Endometrial microvascular endothelial cells (primary cell): ENCODE results near the gene ZNF710. TPM values are rescaled to one million over a fixed set of nuclear protein-coding genes. Genes with fewer than 3 reads are reported as not detected.
"Not testable (repeated sequence)": the region's sequence is repeated elsewhere in the genome, so short reads cannot be mapped to it uniquely, and the experiment has no call there.

Experiments
- in situ Hi-C: cut with HindIII; loops from 2 replicates; pipeline ENCODE4 v1.10.0; 2017; ENCODE audit warnings: low sequenced_read_pairs, low pct_unique_long_range_greater_than_20kb; ENCODE audit errors: inconsistent ontology term
- total RNA-seq: library from RNA; depleted of rRNA; stranded (reverse); fragments of >200 nt; gene quantifications from one replicate; pipeline ENCODE4 v1.2.3, GENCODE V29; 2015; ENCODE audit errors: inconsistent ontology term

Gene ZNF710
- total RNA-seq, 1 donor from 2014 or later: 15.2 TPM

DNA sequence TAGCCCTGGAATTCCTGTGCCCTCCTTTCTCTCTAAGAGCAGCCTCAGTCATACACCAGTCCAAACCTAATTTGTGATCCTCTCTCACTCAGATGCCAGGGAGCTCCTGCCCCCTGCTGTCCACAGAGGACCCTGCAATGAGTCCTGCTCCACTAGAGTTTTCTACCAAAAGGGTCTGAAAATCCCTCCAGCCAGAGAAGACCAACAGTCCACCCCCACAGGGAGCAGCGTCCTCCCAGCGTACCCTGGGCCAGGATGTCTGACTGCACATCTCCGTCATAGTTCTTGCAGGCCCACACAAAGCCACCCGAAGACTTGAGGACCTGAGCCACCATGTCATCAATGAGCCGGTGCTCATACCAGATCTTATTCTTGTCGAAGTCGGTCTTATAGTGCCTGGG, 85.7 kb downstream of the ZNF710 start:
- in situ Hi-C loops: no loop called here

DNA sequence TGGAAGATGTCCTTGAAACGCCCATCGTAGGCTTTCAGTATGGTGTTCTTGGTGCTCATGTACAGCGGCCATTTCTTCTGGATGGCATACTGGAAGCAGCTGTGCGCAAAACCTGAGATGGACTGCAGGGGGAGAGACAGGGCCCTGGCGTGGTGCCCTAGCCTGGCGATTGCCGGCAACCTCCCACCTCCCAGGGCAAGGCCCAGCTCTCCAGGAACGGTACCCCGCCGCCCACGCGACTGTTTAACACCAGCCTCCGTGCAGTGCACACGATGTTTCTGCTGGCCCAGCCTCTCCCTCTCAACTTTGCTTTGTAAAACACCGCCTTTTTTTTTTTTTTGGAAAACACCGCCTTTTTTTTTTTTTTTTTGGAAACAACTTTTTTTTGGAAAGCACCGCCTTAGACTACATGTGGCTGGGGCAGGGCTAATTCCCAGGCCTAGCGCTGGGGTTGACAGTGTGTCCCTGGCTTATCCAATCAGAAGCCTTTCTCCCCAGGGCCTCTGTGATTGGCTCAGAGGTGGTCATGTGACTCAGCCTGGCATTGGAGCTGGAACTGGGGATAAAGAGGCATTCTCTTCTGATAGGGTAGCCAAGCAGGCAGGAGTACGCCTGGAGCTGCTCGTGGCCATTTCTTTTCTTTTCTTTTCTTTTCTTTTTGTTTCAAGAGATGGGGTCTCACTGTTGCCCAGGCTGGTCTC, 86.5 kb downstream of the ZNF710 start:
- in situ Hi-C loops: no loop called here

DNA sequence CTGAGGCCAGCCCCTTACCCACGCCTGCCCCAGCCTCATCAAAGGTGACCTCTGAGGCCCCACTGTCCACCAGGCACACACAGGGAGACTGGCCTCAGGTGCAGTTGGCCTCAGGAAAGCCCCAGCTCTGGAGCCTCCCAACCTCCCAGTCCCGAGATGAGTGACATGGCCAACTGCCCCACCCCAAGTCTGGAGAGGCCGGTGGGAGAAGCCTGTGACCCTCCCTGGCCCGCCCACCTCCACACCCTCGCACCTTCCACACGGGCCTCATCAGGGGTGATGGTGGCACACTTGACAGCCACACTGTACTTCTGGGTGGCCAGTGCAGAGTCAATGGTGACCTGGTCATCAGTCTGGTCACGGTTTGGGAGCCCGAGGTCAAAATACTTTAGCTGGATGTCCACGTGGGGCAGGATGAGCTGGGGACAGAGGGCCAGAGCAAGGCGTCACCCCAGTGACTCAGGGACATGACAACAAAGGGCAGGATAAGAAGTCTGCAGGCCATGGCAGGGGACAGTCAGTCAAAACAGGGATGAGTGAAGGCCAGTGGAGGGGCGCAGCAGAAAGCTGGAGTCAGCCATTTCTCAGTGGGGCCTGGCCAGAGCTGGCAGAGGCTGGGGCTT, 89.2 kb downstream of the ZNF710 start:
- in situ Hi-C loops: no loop called here

DNA sequence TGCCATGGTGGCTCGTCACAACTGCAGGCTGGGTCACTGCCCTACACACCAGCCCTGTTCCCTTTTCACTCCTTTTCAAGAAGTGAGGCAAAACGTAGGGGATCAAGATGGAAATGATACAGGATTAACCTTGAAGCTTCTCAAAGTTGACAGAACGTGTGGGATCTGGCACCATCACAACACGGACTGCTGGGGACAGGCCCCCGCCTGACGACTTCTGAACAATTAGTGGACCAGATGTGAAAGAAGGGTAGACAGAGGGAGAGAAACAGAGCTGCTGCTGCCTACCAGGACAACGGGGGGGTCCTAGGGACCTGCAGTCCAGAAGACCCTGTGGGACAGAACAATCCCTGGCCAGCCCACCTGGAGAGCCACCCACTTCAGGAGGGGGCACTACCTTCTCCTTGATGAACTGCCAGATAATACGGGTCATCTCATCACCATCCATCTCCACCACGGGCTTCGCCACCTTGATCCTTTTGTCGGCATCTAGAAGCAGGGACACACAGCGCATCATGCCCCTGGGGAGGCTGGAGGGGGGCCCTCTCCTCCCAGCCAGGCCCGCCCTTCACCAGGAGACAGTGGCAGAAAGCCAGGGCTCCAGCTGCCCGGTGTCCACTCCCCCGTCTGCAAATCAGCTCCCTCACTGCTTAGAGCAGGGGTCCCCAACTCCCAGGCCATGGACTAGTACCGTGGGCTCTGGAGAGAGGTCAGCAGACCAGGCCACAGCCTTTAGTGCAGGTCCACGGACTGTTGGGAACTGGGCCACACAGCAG, 90.2 kb downstream of the ZNF710 start:
- in situ Hi-C loops: no loop called here

DNA sequence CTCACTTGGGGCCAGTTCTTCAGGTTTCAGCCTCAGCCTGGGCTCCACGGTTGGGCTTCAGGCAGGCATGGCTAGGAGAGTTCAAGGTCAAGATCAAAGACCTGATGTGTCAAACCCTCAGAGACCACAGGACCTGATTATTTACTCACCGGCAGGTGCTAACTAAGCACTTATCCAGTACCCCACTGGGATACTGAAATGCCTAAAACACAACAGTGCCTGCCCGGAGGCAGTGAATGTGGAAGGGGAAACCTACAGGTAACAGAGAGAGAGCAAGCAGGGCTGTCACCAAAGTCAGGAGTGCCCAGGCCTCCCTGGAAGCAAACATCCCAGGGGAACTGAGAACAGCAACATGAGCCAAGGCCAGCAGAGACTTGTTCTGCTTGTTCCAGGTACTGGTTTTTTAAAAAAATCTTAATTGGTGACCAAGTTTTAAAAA, 94.4 kb downstream of the ZNF710 start:
- in situ Hi-C loops: no loop called here

DNA sequence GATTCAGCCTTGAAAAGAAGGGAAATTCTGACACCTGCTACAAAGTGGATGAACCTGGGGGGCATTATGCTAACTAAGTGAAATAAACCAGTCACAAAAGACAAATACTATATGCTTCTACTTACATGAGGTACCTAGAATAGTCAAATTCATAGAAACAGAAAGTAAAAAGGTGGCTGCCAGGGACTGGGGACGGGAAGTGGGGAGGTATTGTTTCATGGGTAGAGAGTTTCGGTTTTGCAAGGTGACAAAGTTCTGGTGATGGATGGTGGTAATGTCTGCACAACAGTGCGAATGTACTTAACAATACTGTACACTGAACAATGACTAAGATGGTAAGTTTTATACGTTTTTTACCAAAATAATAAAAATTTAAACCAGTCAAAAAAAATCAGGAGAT, 96.4 kb downstream of the ZNF710 start:
- in situ Hi-C loops: no loop called here

DNA sequence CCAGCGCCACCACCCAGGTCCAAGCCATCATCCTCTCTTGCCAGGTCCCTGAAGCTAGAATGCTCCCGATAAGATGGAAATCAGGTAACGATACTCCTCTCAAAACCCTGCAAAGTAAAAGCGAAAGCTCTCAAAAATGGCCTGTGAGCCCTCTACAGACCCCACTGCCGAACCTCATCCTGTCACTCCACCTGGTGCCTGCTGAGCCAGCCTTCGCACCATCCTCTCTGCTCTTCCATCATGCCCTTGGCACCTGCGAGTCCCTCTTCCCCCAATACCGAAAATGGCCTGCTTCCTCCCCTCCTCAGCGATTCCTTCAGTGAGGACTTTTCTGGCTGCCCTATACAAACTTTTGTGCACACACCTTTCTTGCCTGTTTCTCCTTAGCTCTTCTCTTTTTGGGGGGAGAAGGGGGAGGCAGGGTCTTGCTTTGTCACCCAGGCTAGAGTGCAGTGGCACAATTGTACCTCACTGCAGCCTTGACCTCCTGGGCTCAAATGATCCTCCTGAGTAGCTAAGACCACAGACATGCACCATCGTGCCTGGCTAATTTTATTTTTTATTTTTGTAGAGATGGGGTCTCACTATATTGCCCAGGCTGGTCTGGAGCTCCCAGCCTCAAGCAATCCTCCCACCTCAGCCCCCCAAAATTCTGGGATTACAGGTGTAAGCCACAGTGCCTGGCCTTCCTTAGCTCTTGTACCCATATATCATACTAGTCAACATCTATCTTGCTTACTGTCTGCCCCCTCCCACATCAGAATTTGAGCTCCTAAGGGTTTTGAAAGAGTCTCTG, 98.1 kb downstream of the ZNF710 start:
- in situ Hi-C loops: no loop called here

DNA sequence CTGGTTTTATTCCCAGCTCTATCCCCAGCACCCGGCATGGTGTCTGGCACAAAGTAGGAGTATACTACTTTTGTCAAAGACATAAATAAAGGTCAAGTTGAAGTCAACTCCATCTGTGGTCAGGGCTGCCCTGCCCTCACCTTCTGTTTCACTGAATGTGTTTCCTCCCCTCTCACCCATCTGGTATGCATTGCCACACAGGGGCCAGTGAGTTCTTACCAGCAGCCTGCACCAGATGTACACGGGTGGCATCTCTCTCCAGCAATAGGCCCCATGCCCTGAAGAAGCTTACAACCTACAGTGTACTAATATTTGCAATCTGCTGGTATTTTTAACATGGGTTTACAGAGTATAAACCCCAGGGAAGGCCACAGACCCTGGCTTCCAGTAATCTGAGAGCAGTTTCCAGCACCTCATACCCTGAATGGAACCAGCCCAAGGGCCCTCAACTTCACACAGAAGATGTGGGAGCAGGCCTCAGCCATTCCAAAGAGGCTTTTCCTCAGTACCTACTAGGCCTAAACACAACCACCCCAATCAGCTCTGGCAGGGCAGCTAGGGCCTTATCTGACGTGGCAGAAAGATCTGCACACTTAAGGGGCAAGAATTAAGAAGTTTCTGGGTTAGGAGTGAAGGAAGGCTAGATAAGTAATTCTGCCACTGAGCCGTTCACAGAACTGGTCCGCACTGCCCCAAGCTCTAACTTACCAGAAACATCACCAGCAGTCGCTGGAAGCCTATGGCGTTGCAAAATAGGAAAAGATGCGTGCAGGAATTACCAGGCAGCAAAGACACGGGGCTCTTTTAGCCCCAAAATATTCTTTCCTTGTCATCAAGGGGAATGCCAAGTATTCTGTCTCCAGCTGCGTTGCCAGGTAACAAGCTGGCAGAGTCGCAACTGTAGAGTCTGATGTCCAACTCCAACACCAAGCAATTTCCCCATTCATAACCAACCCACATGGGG, 99.0 kb downstream of the ZNF710 start:
- in situ Hi-C loops: no loop called here

DNA sequence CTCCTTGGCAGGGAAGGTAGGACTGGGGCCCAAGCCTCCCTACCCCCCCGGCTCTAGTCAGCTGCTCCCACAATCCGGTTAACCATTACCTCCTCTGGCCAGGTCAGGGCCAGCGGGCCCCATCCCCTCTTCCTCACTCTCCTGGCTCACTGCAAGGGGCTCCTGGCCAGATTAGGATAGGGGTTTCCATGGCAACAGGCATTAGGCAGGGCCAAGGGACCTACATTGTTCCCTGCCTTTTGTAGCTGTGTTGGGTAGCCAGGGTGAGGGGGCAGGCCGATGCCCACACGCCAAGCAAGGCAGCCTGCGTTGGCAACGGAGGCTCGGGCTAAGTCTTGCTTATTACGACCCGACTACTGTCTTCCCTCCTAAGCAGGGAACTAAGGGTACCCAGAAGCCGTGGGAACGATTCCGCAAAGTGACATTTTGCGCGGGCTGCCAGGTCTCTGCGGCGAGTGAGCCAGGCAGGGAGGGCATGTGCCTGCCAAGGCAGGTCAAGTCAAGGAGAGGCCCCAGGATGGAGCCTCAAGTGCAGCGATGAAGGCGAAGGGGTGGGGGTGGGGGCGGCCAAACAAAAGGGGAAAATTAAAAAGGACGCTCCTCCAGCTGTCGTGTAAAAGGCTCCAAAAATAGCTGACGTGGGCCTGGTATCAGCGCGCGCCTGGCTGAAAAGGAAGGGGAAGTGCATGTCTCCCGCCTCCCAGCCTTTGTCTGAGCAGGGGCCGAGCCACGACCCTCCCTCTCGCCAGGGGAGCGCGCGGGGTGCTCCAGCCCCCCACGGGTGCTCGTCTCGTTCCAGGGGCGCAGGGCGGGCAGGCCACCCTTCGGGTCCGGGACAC, 100.2 kb downstream of the ZNF710 start:
- in situ Hi-C loops: no loop called here

DNA sequence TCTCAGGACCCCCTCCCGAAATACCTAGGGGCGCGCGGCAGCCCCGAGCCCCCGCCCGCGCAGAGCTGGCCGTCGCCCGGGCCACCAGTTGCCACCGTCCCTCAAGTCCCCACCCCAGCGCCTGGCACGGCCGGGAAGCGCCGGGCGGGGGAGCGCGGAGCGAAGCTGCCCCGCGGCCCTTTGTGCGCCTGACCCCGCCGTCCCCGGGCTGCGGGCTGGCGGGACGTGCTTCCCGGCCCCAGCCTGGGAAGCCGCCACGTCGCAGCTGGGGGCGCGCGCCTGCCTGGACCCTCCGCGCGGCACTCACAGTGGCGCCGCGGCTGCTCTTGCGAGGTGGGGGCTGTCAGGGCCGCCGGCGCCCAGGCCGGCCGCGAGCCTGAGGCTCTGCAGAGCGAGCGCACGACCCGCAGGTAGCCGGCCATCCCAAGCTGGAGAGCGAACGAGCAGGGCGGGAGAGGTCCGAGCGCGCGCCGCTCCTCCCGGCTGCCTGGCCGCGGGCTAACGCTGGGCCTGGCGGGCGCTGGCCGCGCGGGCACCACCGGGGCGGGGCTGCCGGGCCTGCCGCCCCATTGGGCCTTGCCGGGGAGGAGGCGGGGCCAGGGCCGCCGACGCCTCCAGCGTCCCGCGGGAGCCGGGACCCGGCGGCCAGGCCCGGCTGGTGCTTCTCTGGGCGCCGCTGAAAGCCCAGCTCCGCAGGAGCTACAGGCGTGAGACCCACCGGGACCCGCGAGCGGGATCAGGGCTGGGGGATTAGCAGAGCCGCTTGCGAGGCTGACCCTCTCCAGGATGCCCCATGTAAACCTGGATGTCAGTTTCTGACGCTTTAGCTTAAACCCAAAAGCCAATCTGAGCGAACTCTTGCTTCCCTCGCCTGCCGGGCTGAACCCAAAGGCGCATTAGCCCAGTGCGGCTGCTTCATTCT, 101.1 kb downstream of the ZNF710 start, which contains the start of gene IDH2:
IDH2 (minus strand) TSS at position 500 of the 922 bp plus-strand sequence; CDS start at position 422, 78 bp downstream.
- in situ Hi-C loops: no loop called here

DNA sequence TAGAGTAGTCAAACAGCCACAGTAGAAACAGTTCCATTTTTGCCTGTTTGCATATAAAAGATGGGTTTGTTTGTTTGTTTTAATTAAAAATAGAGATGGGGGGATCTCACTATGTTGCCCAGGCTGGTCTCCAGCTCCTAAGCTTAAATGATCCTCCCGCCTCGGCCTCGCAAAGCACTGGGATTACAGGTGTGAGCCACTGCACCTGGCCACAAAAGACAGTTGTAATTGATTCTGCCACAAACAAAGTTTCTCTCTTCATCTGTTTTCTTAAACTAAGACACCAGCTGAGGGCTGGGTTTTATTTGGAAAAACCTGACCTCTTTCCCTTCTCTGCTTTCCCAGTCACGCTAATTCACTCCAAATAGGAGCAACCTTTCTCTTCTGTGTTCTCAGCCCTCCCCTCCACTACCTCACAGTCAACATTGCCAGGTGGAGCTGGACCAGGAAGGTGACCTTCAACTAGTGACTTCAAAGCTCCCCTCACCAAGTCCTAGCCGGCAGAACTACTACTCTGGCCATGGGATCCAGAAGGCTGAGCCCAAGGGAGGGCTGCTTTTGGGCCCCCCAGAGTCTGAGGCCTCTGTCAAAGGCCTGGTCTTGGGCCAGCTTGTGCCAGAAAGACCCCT, 102.7 kb downstream of the ZNF710 start:
- in situ Hi-C loops: no loop called here

DNA sequence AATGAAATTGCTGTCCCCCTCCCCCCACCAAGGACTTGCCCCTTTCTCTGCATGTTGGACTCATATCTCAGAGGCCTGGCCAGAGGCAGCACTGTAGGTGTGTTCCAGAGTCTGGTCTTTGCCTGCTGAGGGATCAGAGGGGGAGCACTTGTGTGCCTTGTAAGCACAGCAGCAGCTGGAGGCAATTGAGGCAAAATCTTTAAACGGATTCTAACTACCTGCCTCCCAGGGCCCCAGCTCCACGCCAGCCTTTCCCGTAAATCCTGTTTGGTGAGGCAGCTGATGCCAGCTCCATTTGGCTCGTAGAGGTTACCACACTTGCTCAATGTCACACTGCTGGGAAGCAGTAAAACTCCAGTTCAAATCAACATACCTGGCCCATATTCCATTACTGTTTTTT, 103.4 kb downstream of the ZNF710 start:
- in situ Hi-C loops: no loop called here

DNA sequence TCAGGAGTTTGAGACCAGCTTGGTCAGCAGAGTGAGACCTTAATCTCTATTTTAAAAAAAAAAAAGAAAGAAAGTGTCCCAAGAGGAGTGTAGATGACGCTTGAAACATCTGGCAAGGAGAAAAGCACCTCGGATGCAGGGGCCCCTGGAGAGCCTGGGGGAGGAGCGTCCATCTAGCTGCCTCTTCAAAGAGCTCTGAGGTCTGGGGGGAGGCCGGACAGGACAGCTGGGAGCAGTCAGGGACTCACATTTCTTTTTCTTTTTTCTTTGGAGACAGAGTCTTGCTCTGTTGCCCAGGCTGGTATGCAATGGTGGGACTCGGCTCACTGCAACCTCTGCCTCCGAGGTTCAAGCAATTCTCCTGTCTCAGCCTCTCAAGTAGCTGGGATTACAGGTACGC, 104.4 kb downstream of the ZNF710 start:
- in situ Hi-C loops: no loop called here

DNA sequence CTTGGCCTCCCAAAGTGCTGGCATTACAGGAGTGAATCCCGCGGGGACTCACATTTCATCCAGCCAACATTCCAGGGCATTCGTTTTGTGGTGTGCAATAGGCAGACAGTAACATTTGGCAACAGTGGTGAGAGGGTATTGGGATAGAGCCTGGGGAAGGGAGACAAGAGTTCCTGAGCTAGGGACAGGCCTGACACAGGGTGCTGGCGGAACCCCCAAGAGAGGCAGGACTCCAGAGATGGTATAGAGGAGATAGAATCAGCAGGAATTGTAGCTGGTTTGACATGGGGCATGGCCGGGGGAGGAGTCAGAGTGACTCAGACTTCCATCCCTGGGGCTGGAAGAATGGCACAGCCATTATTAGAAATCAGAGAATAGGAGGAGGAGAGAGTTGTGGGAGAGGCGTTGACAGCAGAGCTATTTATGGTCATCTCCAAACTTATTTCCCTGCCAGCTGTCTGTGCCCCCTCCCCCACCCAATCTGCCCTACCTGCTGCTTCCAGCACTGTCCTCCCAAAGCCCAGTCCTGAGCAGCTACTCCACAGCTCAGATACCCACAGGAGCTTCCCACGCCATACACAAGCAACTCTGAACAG, 105.5 kb downstream of the ZNF710 start:
- in situ Hi-C loops: no loop called here

DNA sequence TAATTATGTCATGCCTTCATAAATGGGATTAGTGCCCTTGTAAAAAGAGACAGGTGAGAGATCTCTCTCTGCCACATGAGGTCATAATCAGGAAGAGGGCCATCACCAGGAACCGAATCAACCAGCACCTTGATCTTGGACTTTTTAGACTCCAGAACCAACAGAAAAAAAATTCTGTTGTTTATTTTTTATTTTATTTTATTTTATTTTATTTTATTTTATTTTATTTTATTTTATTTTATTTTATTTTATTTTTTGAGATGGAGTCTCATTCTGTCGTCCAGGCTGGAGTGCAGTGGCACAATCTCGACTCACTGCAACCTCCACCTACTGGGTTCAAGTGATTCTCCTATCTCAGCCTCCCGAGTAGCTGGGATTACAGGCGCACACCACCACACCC, 106.9 kb downstream of the ZNF710 start:
- in situ Hi-C loops: not testable (repeated sequence)
